Stomach (tissue), 4 donors: ENCODE data around the gene ASCC3.

Experiments used
- POLR2AphosphoS5 ChIP-seq, 3 donors: sonication (generic); formaldehyde crosslinking; IDR thresholded peaks; one replicate each; pipeline ENCODE4 v1.6.1; 2016; ENCODE audit warnings: antibody characterized with exemption in 3 of 3
- TF ChIP-seq, protein P1 (sequence below), 7 experiments: fragments of 450-650 bp in 4 of 7; fragments of 200-600 bp in 3 of 7; sonication (generic) in 3 of 7; IDR thresholded peaks; one replicate each; pipeline ENCODE4 v1.5.1; 2016 to 2019; ENCODE audit warnings: antibody characterized with exemption in 7 of 7, control low read depth in 2 of 7, mild to moderate bottlenecking in 1 of 7

DNA sequence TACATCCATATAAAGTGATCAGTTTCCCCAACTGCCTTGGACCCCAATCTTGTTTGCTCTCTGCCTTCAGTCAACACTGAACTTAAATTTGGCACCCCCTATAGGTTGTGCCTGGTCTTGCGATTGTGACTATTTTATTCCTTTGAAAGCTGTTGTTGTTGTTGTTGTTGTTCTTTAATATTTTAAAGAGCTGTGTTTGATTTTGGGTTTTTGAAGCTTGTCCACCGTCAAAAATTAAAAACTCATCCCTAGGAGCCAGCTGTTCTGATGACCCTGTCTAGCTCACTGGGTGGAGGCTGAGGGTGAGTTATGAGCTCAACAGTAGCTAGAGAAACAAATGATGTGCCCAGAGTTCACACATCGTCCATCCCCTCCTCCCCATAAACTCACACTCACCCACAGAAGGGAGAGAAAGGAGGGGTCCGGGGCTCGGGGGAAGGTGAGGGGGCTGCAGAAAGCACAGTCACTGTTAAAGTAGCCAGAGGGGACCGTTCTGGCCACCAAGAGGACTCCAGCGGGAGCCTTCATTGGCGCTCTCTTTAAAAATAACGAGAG, 420.4 kb downstream of the ASCC3 start:
- TF ChIP-seq, protein P1, sequence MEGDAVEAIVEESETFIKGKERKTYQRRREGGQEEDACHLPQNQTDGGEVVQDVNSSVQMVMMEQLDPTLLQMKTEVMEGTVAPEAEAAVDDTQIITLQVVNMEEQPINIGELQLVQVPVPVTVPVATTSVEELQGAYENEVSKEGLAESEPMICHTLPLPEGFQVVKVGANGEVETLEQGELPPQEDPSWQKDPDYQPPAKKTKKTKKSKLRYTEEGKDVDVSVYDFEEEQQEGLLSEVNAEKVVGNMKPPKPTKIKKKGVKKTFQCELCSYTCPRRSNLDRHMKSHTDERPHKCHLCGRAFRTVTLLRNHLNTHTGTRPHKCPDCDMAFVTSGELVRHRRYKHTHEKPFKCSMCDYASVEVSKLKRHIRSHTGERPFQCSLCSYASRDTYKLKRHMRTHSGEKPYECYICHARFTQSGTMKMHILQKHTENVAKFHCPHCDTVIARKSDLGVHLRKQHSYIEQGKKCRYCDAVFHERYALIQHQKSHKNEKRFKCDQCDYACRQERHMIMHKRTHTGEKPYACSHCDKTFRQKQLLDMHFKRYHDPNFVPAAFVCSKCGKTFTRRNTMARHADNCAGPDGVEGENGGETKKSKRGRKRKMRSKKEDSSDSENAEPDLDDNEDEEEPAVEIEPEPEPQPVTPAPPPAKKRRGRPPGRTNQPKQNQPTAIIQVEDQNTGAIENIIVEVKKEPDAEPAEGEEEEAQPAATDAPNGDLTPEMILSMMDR (IDR thresholded peaks at IDR 0.05) = no peak
- no peak for TF ChIP-seq POLR2AphosphoS5 (IDR thresholded peaks at IDR 0.05)
